ENCODE data around the gene ANKS3. TPM values are rescaled to one million over a fixed set of nuclear protein-coding genes. Genes with fewer than 3 reads are reported as not detected.

Gene ANKS3
- total RNA-seq, 1 experiment from 2014 or later = 26.6 TPM

- H3K27ac ChIP-seq (ENCODE audit: low read length) = no peak overlapping the region
- intact Hi-C loops (cut with micrococcal nuclease; ENCODE audit: unreplicated experiment) = no loop called here
- H3K9me3 ChIP-seq (ENCODE audit: control insufficient read depth, insufficient read depth, low read depth, low read length) = no peaks in the 10 kb centered on the region
- H3K36me3 ChIP-seq (ENCODE audit: control insufficient read depth, insufficient read depth, low read length) = no peaks in the 10 kb centered on the region; the same call in 1 of the 2 replicates
- no peaks in the 10 kb centered on the region for H3K4me1 ChIP-seq (ENCODE audit: control insufficient read depth, insufficient read depth, low read length)
- H3K27me3 ChIP-seq (ENCODE audit: control insufficient read depth, insufficient read depth, low read length) = no peaks in the 10 kb centered on the region
- ATAC-seq = no peak
- CTCF ChIA-PET = no interaction called here
- DNase-seq (ENCODE audit: low read depth, low spot score) = no peak
- no peak overlapping the region for H3K4me3 ChIP-seq (ENCODE audit: low read depth in 2 of 2, low read length in 2 of 2)
- in situ Hi-C loops (cut with HindIII; ENCODE audit: low pct_unique_long_range_greater_than_20kb, low sequenced_read_pairs) = no loop called here
- POLR2A ChIA-PET = no interaction called here
- no TSS peak for BruUV-seq (replicated peaks)
- TF ChIP-seq CTCF (IDR thresholded peaks at IDR 0.05) (no peak), TCF7L2 (IDR thresholded peaks at IDR 0.05; ENCODE audit: low read depth, low read length) (no peak), SIN3A (IDR thresholded peaks at IDR 0.05; ENCODE audit: borderline replicate concordance, insufficient read depth, low read depth, low read length) (no peak), POLR2AphosphoS5 (IDR thresholded peaks at IDR 0.05; ENCODE audit: low read depth, low read length) (no peak)
- TF ChIP-seq, protein P1, sequence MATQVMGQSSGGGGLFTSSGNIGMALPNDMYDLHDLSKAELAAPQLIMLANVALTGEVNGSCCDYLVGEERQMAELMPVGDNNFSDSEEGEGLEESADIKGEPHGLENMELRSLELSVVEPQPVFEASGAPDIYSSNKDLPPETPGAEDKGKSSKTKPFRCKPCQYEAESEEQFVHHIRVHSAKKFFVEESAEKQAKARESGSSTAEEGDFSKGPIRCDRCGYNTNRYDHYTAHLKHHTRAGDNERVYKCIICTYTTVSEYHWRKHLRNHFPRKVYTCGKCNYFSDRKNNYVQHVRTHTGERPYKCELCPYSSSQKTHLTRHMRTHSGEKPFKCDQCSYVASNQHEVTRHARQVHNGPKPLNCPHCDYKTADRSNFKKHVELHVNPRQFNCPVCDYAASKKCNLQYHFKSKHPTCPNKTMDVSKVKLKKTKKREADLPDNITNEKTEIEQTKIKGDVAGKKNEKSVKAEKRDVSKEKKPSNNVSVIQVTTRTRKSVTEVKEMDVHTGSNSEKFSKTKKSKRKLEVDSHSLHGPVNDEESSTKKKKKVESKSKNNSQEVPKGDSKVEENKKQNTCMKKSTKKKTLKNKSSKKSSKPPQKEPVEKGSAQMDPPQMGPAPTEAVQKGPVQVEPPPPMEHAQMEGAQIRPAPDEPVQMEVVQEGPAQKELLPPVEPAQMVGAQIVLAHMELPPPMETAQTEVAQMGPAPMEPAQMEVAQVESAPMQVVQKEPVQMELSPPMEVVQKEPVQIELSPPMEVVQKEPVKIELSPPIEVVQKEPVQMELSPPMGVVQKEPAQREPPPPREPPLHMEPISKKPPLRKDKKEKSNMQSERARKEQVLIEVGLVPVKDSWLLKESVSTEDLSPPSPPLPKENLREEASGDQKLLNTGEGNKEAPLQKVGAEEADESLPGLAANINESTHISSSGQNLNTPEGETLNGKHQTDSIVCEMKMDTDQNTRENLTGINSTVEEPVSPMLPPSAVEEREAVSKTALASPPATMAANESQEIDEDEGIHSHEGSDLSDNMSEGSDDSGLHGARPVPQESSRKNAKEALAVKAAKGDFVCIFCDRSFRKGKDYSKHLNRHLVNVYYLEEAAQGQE (IDR thresholded peaks at IDR 0.05; ENCODE audit: insufficient read depth in 1 of 2, low read depth in 2 of 2, low read length in 1 of 2) = no peak
These were observed 81.5 kb downstream of the ANKS3 start for GRCh38 chr16:4652561-4652960.

DNA sequence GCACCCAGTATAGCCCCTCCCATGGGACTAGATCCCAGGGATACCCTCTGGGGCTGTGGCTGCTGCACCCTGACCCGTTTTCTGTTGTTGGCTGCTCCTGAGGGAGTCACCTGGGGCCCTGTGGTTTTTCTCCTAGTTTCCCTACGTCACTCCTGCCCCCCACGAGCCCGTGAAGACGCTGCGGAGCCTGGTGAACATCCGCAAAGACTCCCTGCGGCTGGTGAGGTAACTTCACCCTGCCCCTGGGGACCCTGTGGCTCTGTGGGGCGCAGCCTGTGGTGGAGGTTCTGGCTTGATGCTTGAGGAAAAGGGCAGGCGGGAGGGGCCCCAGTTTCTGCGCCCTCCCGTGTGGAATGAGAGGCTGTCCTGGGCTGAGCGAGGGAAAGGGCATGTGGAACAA lies 82.2 kb downstream of the ANKS3 start:
- POLR2A ChIA-PET = no interaction called here
- in situ Hi-C loops (cut with HindIII; ENCODE audit: low pct_unique_long_range_greater_than_20kb, low sequenced_read_pairs) (no loop called here), intact Hi-C loops (cut with micrococcal nuclease; ENCODE audit: unreplicated experiment) (no loop called here)
- BruUV-seq (replicated peaks) = no TSS peak
- H3K36me3 ChIP-seq (ENCODE audit: control insufficient read depth, insufficient read depth, low read length) = no peaks in the 10 kb centered on the region; the same call in 1 of the 2 replicates
- ATAC-seq (no peak), DNase-seq (ENCODE audit: low read depth, low spot score) (no peak)
- no peaks in the 10 kb centered on the region for H3K27me3 ChIP-seq (ENCODE audit: control insufficient read depth, insufficient read depth, low read length)
- no peaks in the 10 kb centered on the region for H3K9me3 ChIP-seq (ENCODE audit: control insufficient read depth, insufficient read depth, low read depth, low read length)
- no peaks in the 10 kb centered on the region for H3K4me1 ChIP-seq (ENCODE audit: control insufficient read depth, insufficient read depth, low read length)
- CTCF ChIA-PET = no interaction called here
- H3K4me3 ChIP-seq (ENCODE audit: low read depth in 2 of 2, low read length in 2 of 2) = no peak overlapping the region
- TF ChIP-seq SIN3A (IDR thresholded peaks at IDR 0.05; ENCODE audit: borderline replicate concordance, insufficient read depth, low read depth, low read length) (no peak), CTCF (IDR thresholded peaks at IDR 0.05) (no peak), POLR2AphosphoS5 (IDR thresholded peaks at IDR 0.05; ENCODE audit: low read depth, low read length) (no peak)
- no peak overlapping the region for H3K27ac ChIP-seq (ENCODE audit: low read length)

All from Panc1 (cell line).